NB4 (cell line): Measurements from ENCODE around the gene MTF1.

Source experiments
- DNase-seq: peaks from one replicate; pipeline ENCODE4 v3.0.0; 2010; ENCODE audit warnings: low read depth
- H3K4me3 ChIP-seq: one replicate; pipeline ENCODE4 v1.5.1; 2011; ENCODE audit warnings: mild to moderate bottlenecking, low read depth, low read length, moderate library complexity
- CTCF ChIP-seq: IDR thresholded peaks from one replicate; pipeline ENCODE4 v1.5.1; 2012; ENCODE audit warnings: low read depth, low read length
- MAX ChIP-seq: IDR thresholded peaks from 2 replicates; pipeline ENCODE4 v1.6.1; 2011; ENCODE audit warnings: low read depth, low read length
- MYC ChIP-seq: IDR thresholded peaks from 2 replicates; pipeline ENCODE4 v1.6.1; 2011; ENCODE audit warnings: low read depth, low read length
- POLR2A ChIP-seq: IDR thresholded peaks from 2 replicates; pipeline ENCODE4 v1.6.1; 2011; ENCODE audit warnings: mild to moderate bottlenecking; ENCODE audit not compliant: insufficient read length; ENCODE audit errors: extremely low read depth

MTF1 gene

GRCh38 chr1:37858931-37859506, 373 bp downstream of the MTF1 start:
- no peak for TF ChIP-seq MAX
- TF ChIP-seq CTCF = no peak
- TF ChIP-seq POLR2A = no peak
- TF ChIP-seq MYC = no peak
- DNase-seq = peak; percentile 44
- H3K4me3 ChIP-seq = peak overlapping the region; percentile 96

GRCh38 chr1:37854406-37854805, 5.0 kb downstream of the MTF1 start:
- H3K4me3 ChIP-seq = no peak overlapping the region
- no peak for TF ChIP-seq MYC
- TF ChIP-seq CTCF = no peak
- TF ChIP-seq POLR2A = no peak
- no peak for TF ChIP-seq MAX
- no peak for DNase-seq

GRCh38 chr1:37853157-37853556, 6.2 kb downstream of the MTF1 start:
- no peak for TF ChIP-seq MYC
- no peak for TF ChIP-seq POLR2A
- TF ChIP-seq MAX = no peak
- TF ChIP-seq CTCF = no peak
- no peak for DNase-seq
- H3K4me3 ChIP-seq = peak overlapping the region; percentile 19

- TF ChIP-seq MYC = no peak
- TF ChIP-seq CTCF = no peak
- no peak for TF ChIP-seq POLR2A
- TF ChIP-seq MAX = no peak
- peak overlapping the region; percentile 10 for H3K4me3 ChIP-seq
- peak; percentile 64 for DNase-seq
These were observed 7.6 kb downstream of the MTF1 start for GRCh38 chr1:37851782-37852210.

GRCh38 chr1:37851262-37851661, 8.1 kb downstream of the MTF1 start:
- no peak for DNase-seq
- TF ChIP-seq POLR2A (no peak), CTCF (no peak), MYC (no peak), MAX (no peak)
- no peak overlapping the region for H3K4me3 ChIP-seq

GRCh38 chr1:37850352-37850955, 8.9 kb downstream of the MTF1 start:
- peak; percentile 71 for DNase-seq
- H3K4me3 ChIP-seq = peak overlapping the region; percentile 27
- 0 out of 2 replicates have a peak, but pooled peaks have one; percentile 27 for TF ChIP-seq MAX
- no peak for TF ChIP-seq CTCF
- peak; percentile 22; the same call in 1 of the 2 replicates for TF ChIP-seq MYC
